Activated T-helper 1 cell treated with Interleukin-2 at 50 U/mL for 16 hours (primary cell): Measurements from ENCODE around the gene ARPP19.
A peak's percentile ranks its signal among the peaks of the same experiment; 100 is the strongest.
"Not testable (repeated sequence)": the region's sequence is repeated elsewhere in the genome, so short reads cannot be mapped to it uniquely, and the experiment has no call there.

Source experiments
- DNase-seq: peaks from one replicate; pipeline ENCODE4 v3.0.0-alpha.2; 2020; ENCODE audit warnings: low read depth

ARPP19 gene, protein sequence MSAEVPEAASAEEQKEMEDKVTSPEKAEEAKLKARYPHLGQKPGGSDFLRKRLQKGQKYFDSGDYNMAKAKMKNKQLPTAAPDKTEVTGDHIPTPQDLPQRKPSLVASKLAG

DNA sequence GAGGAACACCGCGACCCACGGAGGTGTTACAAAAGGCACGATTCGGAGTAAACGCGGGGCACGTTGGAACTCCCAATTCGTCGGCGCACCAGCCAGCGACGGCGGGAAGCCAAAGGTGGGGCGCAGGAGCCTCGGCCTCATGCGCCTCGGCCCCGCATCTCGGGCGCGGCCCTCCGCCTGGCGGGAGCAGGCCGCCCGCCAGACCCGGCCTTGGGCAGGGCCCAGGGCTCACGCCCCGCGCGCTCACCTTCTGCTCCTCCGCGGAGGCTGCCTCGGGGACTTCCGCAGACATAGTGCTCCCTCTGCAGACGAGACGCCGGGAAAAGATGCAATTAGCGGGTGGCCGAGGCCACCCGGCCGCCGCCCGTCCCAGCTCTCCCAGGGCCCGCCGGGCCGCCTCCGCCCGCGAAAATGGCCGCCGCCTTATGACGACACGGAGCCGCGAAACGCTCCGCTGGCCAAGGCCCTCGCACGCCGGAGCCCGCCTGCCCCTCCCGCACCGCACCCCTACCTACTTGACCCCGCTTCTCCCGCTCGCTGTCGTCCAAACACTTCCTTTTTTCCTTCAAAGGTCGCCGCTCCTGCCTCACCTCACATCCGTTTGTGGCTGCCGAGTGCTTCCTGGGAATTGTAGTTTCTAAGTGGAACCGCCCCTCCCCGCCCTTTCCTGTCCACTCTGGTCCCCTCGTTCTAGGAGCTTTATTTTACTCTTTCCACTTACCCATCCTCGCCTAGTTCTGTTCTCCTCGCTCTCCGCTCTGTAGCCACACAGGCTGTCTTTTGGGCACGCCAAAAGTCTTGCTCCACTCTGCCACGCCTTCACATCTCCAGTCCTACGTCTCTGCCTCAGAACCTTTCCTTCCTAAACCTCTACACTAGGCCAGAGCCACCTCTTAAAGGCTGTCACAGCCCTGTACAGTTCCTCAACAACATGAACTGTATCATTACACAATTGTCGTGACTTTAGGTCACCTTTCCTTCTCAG, at the start of gene ARPP19:
Gene ARPP19 (minus strand): TSS at position 430 of the 985 bp plus-strand sequence. CDS start 138 bp downstream, at position 292.
- peak; percentile 64 for DNase-seq

DNA sequence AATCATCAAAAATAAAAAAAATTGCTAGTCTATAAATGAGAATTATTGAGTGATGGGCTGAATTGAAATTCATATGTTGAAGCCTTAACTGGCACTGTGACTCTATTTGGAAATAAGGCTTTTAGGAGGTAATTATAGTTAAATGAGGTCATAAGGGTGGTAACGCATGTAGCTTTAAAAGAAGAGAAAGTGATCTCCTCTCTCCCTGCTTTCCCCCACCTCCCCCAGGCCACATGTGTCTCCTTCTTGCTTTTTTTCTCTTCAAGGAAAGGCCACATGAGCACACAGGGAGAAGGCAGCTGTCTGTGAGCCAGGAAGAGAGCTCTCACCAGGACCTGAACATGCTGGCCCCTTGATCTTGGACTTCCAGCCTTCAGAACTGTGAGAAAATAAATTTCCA, 48.2 kb upstream of the ARPP19 start:
- no peak for DNase-seq

GRCh38 chr15:52615302-52615701, 46.5 kb upstream of the ARPP19 start:
- DNase-seq: no peak

DNA sequence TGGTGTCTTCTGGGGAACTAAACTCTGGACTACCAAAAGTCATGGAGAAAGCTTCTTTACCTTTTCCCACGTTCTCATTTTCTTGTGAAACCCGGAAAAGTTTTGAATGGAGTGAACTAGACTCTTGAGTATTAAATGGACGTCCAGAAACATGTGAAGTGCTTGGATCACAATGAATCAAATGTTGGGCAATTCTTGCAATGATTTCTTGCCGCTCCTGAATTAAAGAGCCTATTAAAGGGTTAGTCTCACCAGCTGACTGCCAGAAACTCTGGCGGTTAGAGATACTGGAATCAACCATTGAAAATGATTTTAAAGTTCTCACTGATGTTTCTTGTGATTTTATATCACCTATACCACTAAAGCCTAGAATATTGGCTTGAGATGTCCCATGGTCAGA, 40.8 kb upstream of the ARPP19 start:
- no peak for DNase-seq

- no peak for DNase-seq
Measured at GRCh38 chr15:52584414-52584813, 15.6 kb upstream of the ARPP19 start.

DNA sequence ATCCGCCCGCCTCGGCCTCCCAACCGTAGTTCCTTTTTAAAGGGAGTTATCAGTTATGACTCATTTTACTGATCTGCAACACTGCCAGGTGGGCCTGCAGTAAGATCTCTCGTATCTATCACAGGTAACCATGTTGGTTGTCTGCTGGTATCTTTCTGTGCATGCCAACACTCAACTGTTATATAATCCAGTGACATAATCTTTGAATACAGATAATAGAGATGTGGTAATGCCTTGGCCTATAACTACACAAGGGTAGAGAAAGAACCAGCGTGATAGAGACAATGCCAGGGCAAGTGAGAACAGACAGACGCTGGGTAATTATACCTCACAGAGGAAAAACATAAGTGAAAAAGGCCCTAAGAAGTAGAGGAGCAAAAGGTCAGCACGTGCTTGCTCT, 11.0 kb upstream of the ARPP19 start:
- no peak for DNase-seq

DNA sequence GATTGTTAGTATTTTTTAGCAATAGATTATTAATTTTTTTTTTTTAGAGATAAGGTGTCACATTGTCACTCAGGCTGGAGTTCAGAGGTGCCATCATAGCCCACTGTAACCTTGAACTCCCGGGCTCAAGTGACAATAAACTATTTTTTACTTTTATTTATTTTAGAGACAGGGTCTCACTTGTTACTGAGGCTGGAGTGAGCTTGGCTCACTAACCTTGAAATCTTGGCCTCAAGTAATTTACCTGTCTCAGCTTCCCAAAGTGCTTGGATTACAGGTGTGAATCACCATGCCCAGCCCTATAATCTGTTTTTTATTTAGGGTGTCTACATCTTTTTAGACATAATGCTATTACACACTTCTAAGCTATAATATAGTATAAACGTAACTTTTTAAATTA, 7.9 kb upstream of the ARPP19 start:
- DNase-seq: no peak

- DNase-seq: not testable (repeated sequence)
Measured at GRCh38 chr15:52575573-52575972, 6.7 kb upstream of the ARPP19 start.

DNA sequence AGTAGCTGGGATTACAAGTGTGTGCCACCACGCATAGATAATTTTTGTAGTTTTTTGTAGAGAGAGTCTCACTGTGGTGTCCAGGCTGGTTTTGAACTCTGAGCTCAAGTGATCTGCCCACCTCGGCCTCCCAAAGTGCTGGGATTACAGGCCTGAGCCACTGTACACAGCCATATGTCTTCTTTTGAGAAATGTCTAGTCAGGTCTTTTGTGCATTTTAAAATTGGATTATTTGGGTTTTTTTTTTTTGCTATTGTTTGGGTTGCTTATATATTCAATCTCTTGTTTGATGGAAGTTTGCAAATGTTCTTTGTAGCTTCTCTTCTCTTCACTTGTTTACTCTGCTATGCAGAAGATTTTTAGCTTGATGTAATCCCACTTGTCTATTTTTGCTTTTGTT, 6.2 kb upstream of the ARPP19 start:
- no peak for DNase-seq

DNA sequence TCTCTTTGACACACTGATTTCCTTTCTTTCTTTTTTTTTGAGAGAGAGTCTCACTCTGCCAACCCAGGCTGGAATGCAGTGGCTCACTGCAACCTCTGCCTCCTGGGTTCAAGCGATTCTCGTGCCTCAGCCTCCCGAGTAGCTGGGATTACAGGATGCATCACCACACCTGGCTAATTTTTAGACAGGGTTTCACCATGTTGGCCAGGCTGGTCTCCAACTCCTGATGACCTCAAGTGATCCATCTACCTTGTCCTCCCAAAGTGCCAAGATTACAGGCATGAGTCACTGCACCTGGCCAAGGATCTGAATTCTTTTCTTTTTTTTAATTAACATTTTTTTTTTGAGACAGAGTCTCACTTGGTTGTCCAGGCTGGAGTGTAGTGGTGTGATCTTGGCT, 5.8 kb upstream of the ARPP19 start:
- DNase-seq: not testable (repeated sequence)

DNA sequence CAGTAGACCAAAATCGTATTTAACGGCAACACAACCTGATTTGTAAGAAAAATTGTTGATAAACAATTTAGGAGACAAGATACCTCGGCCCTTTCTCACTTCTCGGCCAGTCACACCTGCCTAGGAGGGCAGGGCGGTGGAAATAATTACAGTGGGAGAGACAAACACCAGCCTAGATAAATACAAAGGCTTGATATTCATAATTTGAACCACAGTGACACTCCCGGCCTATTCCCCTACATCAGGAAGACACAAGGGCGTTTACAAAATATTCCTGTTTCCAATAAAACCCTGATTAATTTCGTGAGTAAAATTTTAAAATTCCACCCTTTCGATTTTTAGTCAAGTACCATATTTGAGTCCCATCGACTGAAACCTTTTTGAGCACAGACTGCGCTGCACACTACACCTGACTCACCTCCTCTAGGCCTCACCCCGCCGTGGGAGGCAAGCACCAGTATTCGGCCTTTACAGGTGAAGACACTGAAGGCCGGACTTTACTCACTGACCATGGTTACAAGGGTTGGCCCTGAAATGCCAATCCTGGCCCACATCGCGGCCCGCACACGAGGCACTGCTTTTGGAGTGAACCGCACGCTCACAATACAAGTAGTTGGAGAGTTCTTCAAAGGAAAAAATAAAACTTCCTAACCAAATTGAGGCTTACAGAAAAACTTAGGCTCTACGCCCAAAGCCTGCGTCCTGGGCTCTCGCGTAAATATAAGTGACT, 794 bp downstream of the ARPP19 start:
- DNase-seq: peak; percentile 10

- no peak for DNase-seq
Measured at GRCh38 chr15:52566889-52567288, 1.9 kb downstream of the ARPP19 start.

DNA sequence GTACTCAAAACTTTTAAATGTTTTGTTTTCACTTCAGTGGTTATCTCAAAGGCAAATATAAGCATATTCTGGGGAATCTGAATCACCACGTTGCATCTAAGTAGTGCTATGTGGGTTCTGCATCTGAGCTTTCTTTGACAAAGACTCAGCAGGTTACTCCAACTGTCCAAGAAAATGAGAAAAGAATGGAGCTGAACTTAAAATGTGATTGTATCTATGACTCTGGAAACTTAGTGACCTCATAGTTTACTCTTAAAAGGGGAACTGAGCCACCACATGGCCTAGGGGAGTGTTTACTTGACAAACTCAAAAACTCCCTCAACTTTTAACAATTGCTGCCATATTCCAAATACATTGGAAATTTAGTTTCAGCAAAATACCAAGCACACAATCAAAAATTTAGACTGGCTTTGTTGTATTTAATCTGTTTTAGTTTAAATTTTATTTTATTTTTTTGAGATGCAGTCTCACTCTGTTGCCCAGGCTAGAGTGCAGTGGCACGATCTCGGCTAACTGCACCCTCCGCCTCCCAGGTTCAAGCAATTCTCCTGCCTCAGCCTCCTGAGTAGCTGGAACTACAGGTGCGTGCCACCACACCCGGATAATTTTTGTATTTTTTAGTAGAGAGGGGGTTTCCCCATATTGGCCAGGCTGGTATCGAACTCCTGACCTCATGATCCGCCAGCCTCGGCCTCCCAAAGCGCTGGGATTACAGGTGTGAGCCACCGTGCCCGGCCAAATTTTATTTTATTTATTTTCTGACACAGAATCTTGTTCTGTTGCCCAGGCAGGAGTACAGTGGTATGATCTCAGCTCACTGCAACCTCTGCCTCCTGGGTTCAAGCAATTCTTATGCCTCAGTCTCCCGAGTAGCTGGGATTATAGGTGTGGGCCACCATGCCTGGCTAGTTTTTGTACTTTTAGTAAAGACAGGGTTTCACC, 3.1 kb downstream of the ARPP19 start:
- DNase-seq: not testable (repeated sequence)

GRCh38 chr15:52563501-52564060, 5.2 kb downstream of the ARPP19 start:
- DNase-seq: no peak

DNA sequence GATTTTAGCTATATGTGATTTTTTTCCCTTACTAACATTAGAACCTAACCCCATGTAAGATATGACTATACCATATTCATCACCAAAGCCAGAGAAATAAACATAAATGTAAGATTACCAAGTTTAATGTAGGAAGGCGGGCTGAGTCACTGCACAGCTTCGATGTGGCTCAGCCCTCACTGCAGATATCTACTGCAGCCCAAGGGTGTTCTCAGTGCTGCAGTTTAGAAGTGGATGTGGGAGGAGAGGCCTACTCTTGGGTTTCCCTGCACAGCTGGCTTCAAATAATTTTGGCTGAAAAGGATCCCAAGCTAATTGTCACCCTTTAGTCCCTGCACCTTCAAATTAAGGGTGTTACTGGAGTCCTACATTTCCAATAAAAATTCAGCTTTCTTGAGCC, 9.3 kb downstream of the ARPP19 start:
- DNase-seq: no peak

- DNase-seq: no peak
Measured at GRCh38 chr15:52559022-52559421, 9.8 kb downstream of the ARPP19 start.

DNA sequence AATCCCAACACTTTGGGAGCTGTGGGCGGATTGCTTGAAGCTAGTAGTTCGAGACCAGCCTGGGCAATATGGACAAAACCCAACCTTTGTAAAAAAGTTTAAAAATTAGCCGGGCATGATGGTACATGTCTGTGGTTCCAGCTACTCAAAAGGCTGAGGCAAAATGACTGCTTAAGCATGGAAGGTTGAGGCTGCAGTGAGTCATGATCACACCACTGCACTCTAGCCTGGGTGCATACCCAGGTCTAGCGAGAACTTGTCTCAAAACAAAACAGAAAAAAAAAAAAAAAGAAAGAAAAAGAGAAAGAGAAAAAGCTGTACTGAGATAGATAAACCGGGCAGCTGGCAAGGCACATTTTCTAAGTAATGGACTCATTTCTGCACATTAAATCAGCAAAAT, 10.6 kb downstream of the ARPP19 start:
- DNase-seq: no peak

DNA sequence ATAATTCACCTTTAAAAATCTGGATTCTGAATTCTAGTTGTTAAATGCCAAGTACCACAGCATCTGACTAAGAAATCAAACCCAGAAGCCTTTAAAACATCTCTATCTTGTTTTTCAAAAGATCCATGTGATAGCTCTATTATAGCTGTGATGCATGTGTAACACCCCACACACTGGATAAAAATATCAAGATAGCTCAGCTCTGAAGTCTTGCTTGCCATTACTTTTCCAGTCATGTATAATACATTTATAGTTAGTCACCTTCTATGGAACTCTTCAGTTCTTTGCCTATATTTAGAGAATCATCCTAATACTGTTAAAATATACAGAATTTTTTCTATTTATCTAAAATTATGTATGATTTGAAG, 11.6 kb downstream of the ARPP19 start:
- DNase-seq: no peak

DNA sequence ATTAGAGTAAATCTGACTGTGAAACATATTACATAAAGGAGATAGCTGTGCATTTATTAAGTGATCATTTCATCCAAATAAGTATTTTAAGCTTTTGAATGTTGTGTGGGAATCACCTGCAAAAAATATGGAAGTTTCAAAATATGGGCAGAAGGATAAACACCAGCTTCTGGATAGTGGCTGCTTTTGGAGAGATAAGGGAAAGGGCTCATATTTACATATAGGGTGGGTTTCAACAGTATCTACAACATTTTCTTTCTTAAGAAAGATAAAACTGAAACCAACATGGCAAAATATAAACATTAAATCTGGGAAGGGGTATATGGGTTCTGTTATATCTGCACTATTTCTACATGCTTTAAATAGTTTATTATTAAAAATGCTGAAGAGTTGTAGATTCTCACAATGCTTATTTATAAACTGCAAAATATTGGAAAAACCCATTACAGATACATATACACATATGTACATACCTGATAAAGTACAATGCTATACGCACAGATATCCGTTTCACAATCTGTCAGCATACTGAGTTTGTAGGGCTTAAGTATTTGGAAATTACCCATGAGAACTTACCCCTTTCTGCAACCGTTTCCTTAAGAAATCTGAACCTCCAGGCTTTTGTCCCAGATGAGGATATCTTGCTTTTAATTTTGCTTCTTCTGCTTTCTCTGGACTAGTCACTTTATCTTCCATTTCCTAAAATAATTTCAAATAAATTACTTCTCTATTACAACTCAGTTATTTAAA, 12.1 kb downstream of the ARPP19 start:
- no peak for DNase-seq

DNA sequence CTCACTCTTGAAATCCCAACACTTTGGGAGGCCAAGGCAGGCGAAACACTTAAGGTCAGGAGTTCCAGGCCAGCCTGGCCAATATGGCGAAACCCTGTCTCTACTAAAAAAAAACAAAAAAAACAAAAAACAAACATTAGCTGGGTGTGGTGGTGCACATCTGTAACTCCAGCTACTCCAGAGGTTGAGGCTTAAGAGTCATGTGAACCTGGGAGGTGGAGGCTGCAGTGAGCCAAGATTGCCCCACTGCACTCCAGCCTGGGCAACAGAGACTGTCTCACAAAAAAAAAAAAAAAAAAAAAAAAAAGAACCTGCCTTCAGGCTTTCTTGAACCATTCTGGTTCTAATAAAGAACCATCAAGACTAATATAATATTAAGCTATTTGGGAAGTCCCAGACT, 16.5 kb downstream of the ARPP19 start:
- DNase-seq: no peak

GRCh38 chr15:52551762-52552161, 17.1 kb downstream of the ARPP19 start:
- no peak for DNase-seq
